Islet of Langerhans (tissue), 1 donor: Measurements from ENCODE around the gene ADAMTS2.

ENCODE experiments used
- FAIRE-seq: peaks from one replicate; lab custom pipeline; 2011; peaks lifted over from hg19 to GRCh38; lab: Jason Lieb, UNC

Gene ADAMTS2

GRCh38 chr5:179278546-179278945, 66.7 kb downstream of the ADAMTS2 start:
- FAIRE-seq = no peak

GRCh38 chr5:179278119-179278518, 67.1 kb downstream of the ADAMTS2 start:
- no peak for FAIRE-seq

- no peak for FAIRE-seq
These were observed 68.3 kb downstream of the ADAMTS2 start for GRCh38 chr5:179276838-179277395.

- FAIRE-seq = no peak
These were observed 69.1 kb downstream of the ADAMTS2 start for GRCh38 chr5:179275941-179276837.

DNA sequence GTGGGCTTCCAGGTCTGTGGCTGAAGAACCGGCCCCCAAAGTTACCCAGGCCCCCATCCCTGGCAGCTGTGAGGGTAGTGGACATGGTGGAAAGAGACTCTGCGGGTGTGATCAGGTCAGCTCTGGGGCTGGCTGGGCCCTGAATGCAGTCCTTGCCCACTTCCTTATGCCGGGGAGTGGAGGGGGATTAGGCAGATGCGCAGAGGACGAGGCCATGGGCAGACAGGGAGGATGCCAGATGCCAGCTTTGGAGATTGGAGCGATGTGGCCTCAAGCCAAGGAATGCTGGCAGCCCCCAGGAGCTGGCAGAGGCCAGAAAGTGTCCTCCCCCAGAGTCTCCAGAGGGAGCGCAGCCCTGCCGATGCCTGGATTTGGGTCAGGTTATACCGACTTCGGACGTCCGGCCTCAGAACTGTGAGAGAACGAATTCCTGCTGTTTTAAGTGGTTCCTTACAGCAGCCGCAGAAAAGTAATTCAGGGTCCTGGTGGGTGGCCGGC, 69.8 kb downstream of the ADAMTS2 start:
- FAIRE-seq = no peak

DNA sequence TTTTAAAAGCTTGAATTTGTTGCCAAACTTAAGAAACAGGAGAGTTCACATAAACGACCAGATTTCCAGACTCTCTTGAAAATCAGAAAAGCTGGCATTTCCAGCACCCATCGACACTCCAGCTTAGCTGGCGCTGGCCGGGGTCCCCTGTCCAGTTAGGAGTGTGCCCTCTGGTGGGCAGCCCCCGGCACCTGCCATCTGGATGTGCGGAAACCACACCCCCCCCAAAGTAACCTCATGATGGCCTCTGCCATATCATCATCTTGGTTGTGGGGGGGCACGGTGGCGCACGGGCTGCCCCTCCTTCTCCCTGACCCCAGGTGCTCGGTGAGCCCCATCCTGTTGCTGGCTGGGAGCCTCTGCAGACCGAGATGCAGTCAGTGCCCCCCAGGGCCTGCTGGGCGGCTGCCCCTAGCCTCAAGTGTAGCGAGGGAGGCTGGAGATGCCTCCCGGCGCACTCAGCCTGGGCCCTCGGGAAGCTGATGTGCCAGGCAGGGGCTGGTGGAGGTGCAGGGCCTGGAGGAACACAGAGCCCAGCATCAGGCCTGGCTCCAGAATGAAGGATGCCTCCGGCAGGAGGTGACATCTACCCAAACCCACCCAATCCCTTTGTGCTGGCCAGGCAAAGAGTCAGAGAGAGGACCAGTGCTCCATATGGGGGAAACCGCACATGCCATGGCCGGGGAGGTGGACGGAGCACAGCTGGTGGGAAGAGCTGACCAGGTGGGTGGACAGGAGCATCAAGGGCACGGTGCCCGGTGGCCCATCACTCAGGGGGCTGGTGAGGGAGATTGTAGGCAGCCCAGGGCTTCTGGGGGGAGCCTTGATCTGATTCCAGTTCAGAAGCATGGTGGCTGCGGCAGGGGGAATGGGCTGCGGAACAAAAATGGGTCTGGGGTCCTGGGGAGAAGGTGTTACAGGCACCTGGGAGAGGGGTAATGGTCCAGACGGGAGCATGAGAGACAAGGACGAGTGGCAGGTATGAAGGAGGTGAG, 70.6 kb downstream of the ADAMTS2 start:
- FAIRE-seq = no peak

- no peak for FAIRE-seq
These were observed 71.7 kb downstream of the ADAMTS2 start for GRCh38 chr5:179273441-179274145.

GRCh38 chr5:179273073-179273435, 72.2 kb downstream of the ADAMTS2 start:
- FAIRE-seq = no peak

DNA sequence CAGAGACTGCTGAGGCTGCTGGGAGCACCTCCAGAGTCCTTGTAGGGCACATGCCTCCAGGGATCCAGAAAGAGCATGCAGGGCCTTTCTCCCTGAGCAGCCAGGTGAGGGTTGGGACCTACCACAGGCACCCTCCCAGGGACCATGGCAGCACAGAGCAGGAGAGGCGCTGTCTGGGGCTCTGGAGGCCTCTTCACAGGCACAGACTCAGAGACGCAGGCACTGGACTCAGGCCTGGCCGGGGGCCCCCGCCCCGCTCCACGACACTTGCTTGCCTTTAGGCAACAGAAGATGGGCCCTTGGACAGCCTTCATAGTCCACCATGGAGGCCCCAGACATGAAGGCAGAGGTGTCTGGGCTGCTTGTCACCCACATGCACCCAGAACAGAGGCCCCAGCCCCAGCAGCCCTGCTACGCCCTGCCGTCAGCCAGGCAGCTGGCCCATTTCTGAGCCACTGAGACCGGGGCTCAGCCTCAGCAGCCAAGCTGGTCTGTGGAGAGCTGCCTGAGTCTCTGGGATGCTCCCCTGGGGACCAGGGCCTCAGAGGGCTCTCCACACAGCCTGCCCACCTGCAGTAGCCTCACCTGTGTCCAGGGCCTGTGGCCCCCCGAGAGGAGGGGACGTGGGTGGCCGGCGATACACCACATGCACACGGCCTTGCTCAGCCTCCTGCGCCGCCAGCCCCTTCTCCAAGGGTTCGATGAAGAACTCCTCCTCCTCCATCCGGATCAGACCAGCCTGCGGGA, 72.8 kb downstream of the ADAMTS2 start:
- no peak for FAIRE-seq

GRCh38 chr5:179271821-179272325, 73.4 kb downstream of the ADAMTS2 start:
- FAIRE-seq = no peak

DNA sequence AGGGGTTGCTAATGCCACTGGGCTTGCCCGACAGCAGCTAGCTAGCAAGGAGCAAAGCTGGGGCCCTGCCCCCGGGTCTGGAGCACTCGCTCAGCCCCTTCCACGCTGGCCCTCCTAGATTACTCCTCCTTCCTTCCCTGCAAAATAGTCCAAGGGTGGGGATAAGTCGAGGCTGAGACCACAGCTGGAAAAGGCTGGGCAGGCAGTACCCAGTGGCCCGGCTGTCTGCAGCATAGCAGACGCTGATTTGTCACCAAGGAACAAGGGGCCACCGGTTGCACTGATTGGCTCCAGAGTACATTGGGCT, 73.9 kb downstream of the ADAMTS2 start:
- FAIRE-seq = no peak

GRCh38 chr5:179270581-179271427, 74.5 kb downstream of the ADAMTS2 start:
- FAIRE-seq = no peak

DNA sequence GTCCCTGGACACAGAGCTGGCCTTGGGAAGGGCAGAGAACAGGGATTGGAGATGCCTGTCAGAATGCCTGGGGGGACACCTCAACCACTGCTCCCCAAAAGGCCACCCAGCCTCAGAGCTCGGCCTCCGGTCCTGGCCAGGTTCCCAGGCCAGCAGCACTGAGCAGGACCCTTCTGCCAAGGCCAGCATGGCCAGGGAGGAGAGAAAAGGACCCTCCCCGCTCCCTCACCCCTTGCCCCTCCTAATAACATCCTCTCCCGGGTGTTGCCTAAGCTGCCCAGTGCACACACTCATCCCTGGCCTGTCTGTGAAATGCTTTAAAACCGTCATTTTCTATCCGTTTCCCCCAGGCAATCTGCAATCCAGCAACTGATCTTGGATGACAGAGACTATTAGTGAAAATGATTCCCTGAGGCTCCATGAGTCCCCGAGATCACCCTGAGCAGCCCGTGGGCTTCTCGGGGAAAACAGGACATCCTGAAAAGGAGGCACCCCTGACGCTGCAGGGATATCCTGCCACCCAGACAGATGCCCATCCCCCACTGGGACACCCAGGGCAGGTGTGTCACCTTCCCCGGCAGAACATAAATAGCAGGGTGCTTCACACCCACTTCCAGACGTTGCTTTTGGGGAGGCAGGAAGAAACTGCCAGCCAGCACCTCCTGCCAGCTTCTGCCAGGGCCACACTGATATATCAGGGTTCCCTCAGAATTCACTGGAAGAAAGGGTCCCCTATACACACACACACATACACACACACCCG, 75.3 kb downstream of the ADAMTS2 start:
- no peak for FAIRE-seq

- no peak for FAIRE-seq
These were observed 76.1 kb downstream of the ADAMTS2 start for GRCh38 chr5:179268966-179269693.

- no peak for FAIRE-seq
These were observed 76.8 kb downstream of the ADAMTS2 start for GRCh38 chr5:179268399-179268952.

GRCh38 chr5:179267671-179268083, 77.6 kb downstream of the ADAMTS2 start:
- no peak for FAIRE-seq

- no peak for FAIRE-seq
These were observed 78.1 kb downstream of the ADAMTS2 start for GRCh38 chr5:179267071-179267670.
